ENCODE results near the gene MEI1.

- TF ChIP-seq CTCF (IDR thresholded peaks at IDR 0.05; ENCODE audit: low read depth, low read length, poor library complexity, severe bottlenecking) (no peak), EZH2phosphoT487 (IDR thresholded peaks at IDR 0.05; ENCODE audit: borderline replicate concordance, low read length) (no peak)
Observed at GRCh38 chr22:41844036-41844435, 144.7 kb downstream of the MEI1 start.

All from DOHH2 (cell line).